Endothelial cell of umbilical vein (primary cell): ENCODE data around the gene CTSA. TPM values are rescaled to one million over a fixed set of nuclear protein-coding genes. Genes with fewer than 3 reads are reported as not detected.

Experiments
- BruUV-seq: library from RNA; stranded (reverse); fragments of 400-500 nt; replicated peaks from 2 replicates; lab custom pipeline; 2021; lab: Mats Ljungman, UMichigan
- CTCF ChIA-PET: fragments of 300-600, 350-600 bp; sonication (Branson Sonifier 250); formaldehyde crosslinking; loops from one replicate; lab custom pipeline; 2021; ENCODE audit warnings: antibody characterized with exemption, inconsistent platforms; lab: Charles Lee
- POLR2A ChIA-PET: fragments of 300-600, 350-600 bp; sonication (Branson Sonifier 250); formaldehyde crosslinking; loops from one replicate; lab custom pipeline; 2021; ENCODE audit warnings: antibody characterized with exemption, inconsistent platforms; lab: Charles Lee
- DNase-seq: peaks from one replicate; pipeline ENCODE4 v3.0.0-alpha.2; 2011; ENCODE audit warnings: low read depth, low spot score
- FAIRE-seq: peaks from 2 replicates; lab custom pipeline; 2011; peaks lifted over from hg19 to GRCh38; lab: Jason Lieb, UNC
- H2AFZ ChIP-seq: 2 replicates; pipeline ENCODE4 v1.6.0; 2012; ENCODE audit warnings: low read depth, low read length, control low read depth, inconsistent platforms
- H3K27ac ChIP-seq: 2 replicates; pipeline ENCODE4 v1.5.1; 2011; ENCODE audit warnings: low read depth, mild to moderate bottlenecking, control low read depth, low read length, moderate library complexity; ENCODE audit not compliant: insufficient read depth
- H3K27me3 ChIP-seq, 2 experiments: 2 replicates each; pipeline versions ENCODE4 v1.6.0 to v1.6.1; 2011; ENCODE audit warnings: low read length in 2 of 2, mixed read lengths in 1 of 2; ENCODE audit not compliant: control insufficient read depth in 2 of 2, insufficient read depth in 2 of 2
- H3K36me3 ChIP-seq, 2 experiments: 2 replicates in 1 of 2; 3 replicates in 1 of 2; pipeline ENCODE4 v1.5.1; 2011; ENCODE audit warnings: low read length in 2 of 2, mild to moderate bottlenecking in 1 of 2, moderate library complexity in 1 of 2; ENCODE audit not compliant: control insufficient read depth in 2 of 2, insufficient read depth in 2 of 2; ENCODE audit errors: extremely low read depth in 1 of 2
- H3K4me1 ChIP-seq: 3 replicates; pipeline ENCODE4 v1.5.1; 2011; ENCODE audit warnings: mild to moderate bottlenecking, low read length; ENCODE audit not compliant: control insufficient read depth, insufficient read depth; ENCODE audit errors: extremely low read depth
- H3K4me2 ChIP-seq: 2 replicates; pipeline ENCODE4 v1.6.1; 2011; ENCODE audit warnings: low read length, control low read depth, mixed read lengths; ENCODE audit not compliant: insufficient read depth
- H3K4me3 ChIP-seq, 3 experiments: fragments of 200-600 bp in 1 of 3; sonication (generic), shearing (Covaris generic) in 1 of 3; replicated peaks in 1 of 3; 2 replicates each; pipeline ENCODE4 v1.5.1; 2011 to 2016; ENCODE audit warnings: control low read depth in 3 of 3, low read length in 3 of 3, mild to moderate bottlenecking in 2 of 3, inconsistent platforms in 1 of 3, low read depth in 1 of 3, moderate library complexity in 1 of 3; ENCODE audit not compliant: insufficient read depth in 1 of 3
- H3K79me2 ChIP-seq: 2 replicates; pipeline ENCODE4 v1.6.0; 2012; ENCODE audit warnings: low read length, inconsistent platforms; ENCODE audit not compliant: control insufficient read depth, insufficient read depth
- H3K9ac ChIP-seq: replicated peaks from 2 replicates; pipeline ENCODE3; 2011; ENCODE audit warnings: low read length, control low read depth; ENCODE audit not compliant: insufficient read depth; ENCODE audit errors: extremely low read depth
- H3K9me1 ChIP-seq: replicated peaks from 3 replicates; pipeline ENCODE4 v1.6.0; 2011; ENCODE audit warnings: mild to moderate bottlenecking, low read length; ENCODE audit not compliant: control insufficient read depth, insufficient read depth; ENCODE audit errors: extremely low read depth
- H3K9me3 ChIP-seq: replicated peaks from 2 replicates; pipeline ENCODE4 v1.5.1; 2012; ENCODE audit warnings: low read length, inconsistent platforms; ENCODE audit not compliant: control insufficient read depth, insufficient read depth
- H4K20me1 ChIP-seq: replicated peaks from 2 replicates; pipeline ENCODE3; 2011; ENCODE audit warnings: mild to moderate bottlenecking, low read length; ENCODE audit not compliant: control insufficient read depth, insufficient read depth; ENCODE audit errors: extremely low read depth
- CTCF ChIP-seq, 2 donors: IDR thresholded peaks; 1 replicate in 1 of 2; 2 replicates in 1 of 2; pipeline ENCODE4 v1.5.1; 2011; ENCODE audit warnings: low read length in 2 of 2, mild to moderate bottlenecking in 2 of 2, moderate library complexity in 2 of 2, control low read depth in 1 of 2, inconsistent platforms in 1 of 2, low read depth in 1 of 2; ENCODE audit not compliant: insufficient read depth in 1 of 2; ENCODE audit errors: extremely low read depth in 1 of 2
- EZH2 ChIP-seq: IDR thresholded peaks from 2 replicates; pipeline ENCODE4 v1.6.1; 2012; ENCODE audit warnings: borderline replicate concordance, low read depth, mild to moderate bottlenecking, moderate library complexity, low read length, inconsistent platforms; ENCODE audit not compliant: severe bottlenecking
- FOS ChIP-seq: IDR thresholded peaks from 2 replicates; pipeline ENCODE4 v1.6.1; 2011; ENCODE audit warnings: mild to moderate bottlenecking, low read length, moderate library complexity, borderline replicate concordance; ENCODE audit not compliant: insufficient read depth
- GATA2 ChIP-seq: IDR thresholded peaks from 2 replicates; pipeline ENCODE4 v1.7.0; 2011; ENCODE audit warnings: low read depth, mild to moderate bottlenecking, moderate library complexity, mixed read lengths, low read length; ENCODE audit not compliant: insufficient read length, insufficient read depth
- JUN ChIP-seq: IDR thresholded peaks from 2 replicates; pipeline ENCODE4 v1.6.1; 2011; ENCODE audit warnings: borderline replicate concordance, low read depth; ENCODE audit not compliant: insufficient read length, insufficient read depth
- MAX ChIP-seq: IDR thresholded peaks from 2 replicates; pipeline ENCODE4 v1.6.1; 2011; ENCODE audit not compliant: insufficient read depth, insufficient read length
- MYC ChIP-seq: IDR thresholded peaks from one replicate; pipeline ENCODE4 v1.6.1; 2011; ENCODE audit warnings: mild to moderate bottlenecking, low read depth, low read length
- POLR2A ChIP-seq: IDR thresholded peaks from 2 replicates; pipeline ENCODE4 v1.6.1; 2012; ENCODE audit warnings: low read depth, mild to moderate bottlenecking, control low read depth, low read length
- POLR2AphosphoS5 ChIP-seq: IDR thresholded peaks from 2 replicates; pipeline ENCODE4 v1.6.1; 2012; ENCODE audit warnings: low read depth, mild to moderate bottlenecking, control low read depth, low read length, moderate library complexity; ENCODE audit not compliant: insufficient read depth
- dilution Hi-C: fragments of 300-500 bp; cut with MboI; formaldehyde crosslinking; loops from one replicate; pipeline ENCODE4 v1.15.0; 2019; ENCODE audit warnings: low sequenced_read_pairs; ENCODE audit not compliant: extremely low pct_ligation_motif_present
- intact Hi-C: fragments of 100-400 bp; cut with micrococcal nuclease; formaldehyde crosslinking; loops from one replicate; pipeline ENCODE4 v1.10.0; 2022
- polyA plus RNA-seq, 4 experiments: library from polyadenylated mRNA; depleted of rRNA in 3 of 4; stranded (reverse) in 3 of 4; unstranded in 1 of 4; fragments of >200 nt; gene quantifications; 2 replicates each; pipeline versions ENCODE4 v1.2.1 to v1.2.3, GENCODE V29; 2011 to 2012; ENCODE audit warnings: missing spikeins in 1 of 4
- total RNA-seq: library from RNA; stranded (reverse); gene quantifications from 2 replicates; pipeline ENCODE4 v1.2.3, GENCODE V29; 2021

The CTSA gene
- total and polyA plus RNA-seq, 2 donors (not counting 3 experiments of a cell fraction or from before 2014, with no cell fraction given), result 169 to 409 TPM

- TF ChIP-seq EZH2 (no peak), MYC (no peak), POLR2A (no peak), FOS (no peak), MAX (no peak), GATA2 (no peak), POLR2AphosphoS5 (no peak), CTCF (IDR thresholded peaks at IDR 0.05; ENCODE audit: extremely low read depth in 1 of 2, insufficient read depth in 1 of 2, low read depth in 1 of 2, low read length in 2 of 2) (no peak), JUN (no peak)
- Histone ChIP-seq H3K4me3 (no peak overlapping the region), H3K4me2 (no peak overlapping the region), H3K79me2 (no peaks in the 10 kb centered on the region), H3K27me3 (no peaks in the 10 kb centered on the region), H3K9me3 (no peaks in the 10 kb centered on the region), H2AFZ (no peak overlapping the region), H3K36me3 (peaks cover 4 to 34% of the 10 kb centered on the region in 2 experiments), H3K4me1 (peaks cover 6% of the 10 kb centered on the region), H4K20me1 (no peaks in the 10 kb centered on the region), H3K9me1 (no peaks in the 10 kb centered on the region), H3K9ac (no peak overlapping the region), H3K27ac (no peak overlapping the region)
- intact Hi-C loops, result no loop called here
- dilution Hi-C loops, result no loop called here
- ChIA-PET POLR2A (no interaction called here), CTCF (interaction anchor here (0.6 to 0.7 kb wide), 2 partner anchors 13 to 536 kb away, joined by 3 read pairs; no protein-coding TSS in a partner anchor)
- no TSS peak for BruUV-seq
- no peak for DNase-seq
- no peak for FAIRE-seq
Measured at GRCh38 chr20:45897289-45897688, 6.2 kb downstream of the CTSA start.
